ENCODE measurements around the gene VSTM4. TPM values are rescaled to one million over a fixed set of nuclear protein-coding genes. Genes with fewer than 3 reads are reported as not detected.

Gene VSTM4
- total RNA-seq, 4 donors from 2014 or later, result 13.4 to 38.2 (median 25.9) TPM

DNA sequence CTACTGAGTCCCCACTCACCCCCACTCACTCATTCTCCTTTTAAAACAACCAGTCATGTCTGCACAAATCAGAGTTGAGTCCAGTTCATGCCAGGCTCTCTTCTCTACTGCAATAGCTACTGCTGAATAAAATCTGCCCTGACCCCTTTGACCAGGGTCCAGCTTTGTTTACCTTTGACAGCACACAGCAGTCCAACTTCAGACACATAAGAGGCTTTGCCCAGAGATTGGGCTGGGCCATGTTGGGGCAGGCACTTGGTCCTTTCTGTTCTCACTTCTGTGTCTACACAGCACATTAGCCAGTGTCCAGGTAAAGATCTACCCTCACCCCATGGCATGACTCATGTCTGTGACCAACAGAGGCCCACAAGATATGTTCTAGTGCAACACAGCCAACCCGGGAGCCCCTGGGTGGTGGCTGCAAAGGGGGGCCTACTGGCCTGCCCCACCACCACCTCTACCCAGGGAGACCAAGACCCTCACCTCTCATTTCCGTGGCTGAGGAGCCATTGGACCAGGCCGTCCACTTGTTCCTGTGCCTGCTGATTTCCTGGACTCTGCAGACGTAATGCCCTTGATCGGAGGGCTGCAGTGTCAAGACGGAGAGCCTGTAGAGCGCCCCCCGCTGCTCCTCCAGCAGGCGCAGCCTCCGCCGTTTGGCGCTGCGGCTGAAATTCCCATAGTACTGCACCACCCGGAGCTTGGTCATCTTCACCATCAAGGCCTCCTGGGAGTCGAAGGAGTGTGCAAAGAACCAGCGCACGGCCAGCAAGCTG lies 8.0 kb downstream of the VSTM4 start:
- TF ChIP-seq CTCF (IDR thresholded peaks at IDR 0.05; ENCODE audit: low read depth), result no peak

DNA sequence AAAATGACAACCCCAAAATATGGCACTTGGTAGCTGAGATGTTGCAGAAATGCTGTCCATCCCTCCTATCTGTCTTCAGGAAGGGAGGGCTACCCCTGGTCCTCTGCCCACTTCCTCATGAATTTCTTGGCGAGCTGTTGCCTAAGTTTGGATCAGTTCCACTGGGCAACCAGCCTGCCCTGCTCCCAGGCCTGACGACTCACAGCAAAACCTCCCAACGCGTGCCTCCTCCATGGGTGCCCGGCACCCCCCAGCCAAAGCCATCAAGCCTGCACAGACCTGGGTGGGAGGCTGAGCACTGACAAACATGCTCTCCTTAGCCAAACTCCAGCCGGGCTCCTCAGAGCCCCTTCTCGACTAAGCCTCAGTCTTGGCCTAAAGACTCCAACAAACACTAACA lies 8.9 kb downstream of the VSTM4 start:
- no peak for TF ChIP-seq CTCF (IDR thresholded peaks at IDR 0.05; ENCODE audit: low read depth)

- no peak for TF ChIP-seq CTCF (IDR thresholded peaks at IDR 0.05; ENCODE audit: low read depth)
These were observed 10.2 kb downstream of the VSTM4 start for GRCh38 chr10:49105076-49105475.

- TF ChIP-seq CTCF (IDR thresholded peaks at IDR 0.05; ENCODE audit: low read depth), result no peak
These were observed 11.0 kb downstream of the VSTM4 start for GRCh38 chr10:49104323-49104722.

GRCh38 chr10:49103761-49104160 lies 11.6 kb downstream of the VSTM4 start:
- no peak for TF ChIP-seq CTCF (IDR thresholded peaks at IDR 0.05; ENCODE audit: low read depth)

DNA sequence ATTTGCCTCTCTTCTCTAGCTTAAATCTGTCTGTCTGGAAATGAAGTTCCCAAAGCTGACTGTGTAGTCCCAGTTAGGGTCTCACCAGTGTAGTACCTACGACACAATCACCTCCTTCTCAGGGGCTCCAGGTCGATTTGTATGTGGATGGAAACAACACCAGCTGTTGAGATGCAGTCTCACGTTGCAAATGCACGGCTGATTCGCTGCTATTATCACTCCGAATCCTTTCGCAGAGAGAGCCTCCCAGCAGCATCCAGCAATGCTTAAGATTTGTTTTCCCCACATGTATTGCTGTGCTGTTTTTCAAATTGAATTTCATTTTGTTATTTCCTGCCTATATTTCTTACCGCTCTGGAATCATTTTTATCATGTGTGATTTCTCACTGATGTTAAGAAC lies 16.3 kb downstream of the VSTM4 start:
- TF ChIP-seq CTCF (IDR thresholded peaks at IDR 0.05; ENCODE audit: low read depth), result no peak

- TF ChIP-seq CTCF (IDR thresholded peaks at IDR 0.05; ENCODE audit: low read depth), result no peak
These were observed 18.4 kb downstream of the VSTM4 start for GRCh38 chr10:49096890-49097445.

Measured in subcutaneous adipose tissue (tissue), 4 donors.